Activated naive CD4-positive, alpha-beta T cell treated with anti-CD3 and anti-CD28 coated beads, Interleukin-2, amount 50 U/mL, for 24 hours (primary cell): Measurements from ENCODE around the gene SLC12A7.
A peak's percentile ranks its signal among the peaks of the same experiment; 100 is the strongest.

Source experiments
- H3K27ac Mint-ChIP-seq: one replicate; pipeline ENCODE4 v1.8.0; 2021; ENCODE audit warnings: mild to moderate bottlenecking, mixed read lengths
- H3K27me3 Mint-ChIP-seq: one replicate; pipeline ENCODE4 v1.8.0; 2021; ENCODE audit warnings: mixed read lengths
- H3K36me3 Mint-ChIP-seq: one replicate; pipeline ENCODE4 v1.8.0; 2021; ENCODE audit warnings: mixed read lengths
- H3K4me1 Mint-ChIP-seq: one replicate; pipeline ENCODE4 v1.8.0; 2021; ENCODE audit warnings: mixed read lengths
- H3K4me3 Mint-ChIP-seq: one replicate; pipeline ENCODE4 v1.8.0; 2021; ENCODE audit warnings: mild to moderate bottlenecking, mixed read lengths
- H3K9me3 Mint-ChIP-seq: one replicate; pipeline ENCODE4 v1.8.0; 2021; ENCODE audit warnings: mixed read lengths

SLC12A7 gene

DNA sequence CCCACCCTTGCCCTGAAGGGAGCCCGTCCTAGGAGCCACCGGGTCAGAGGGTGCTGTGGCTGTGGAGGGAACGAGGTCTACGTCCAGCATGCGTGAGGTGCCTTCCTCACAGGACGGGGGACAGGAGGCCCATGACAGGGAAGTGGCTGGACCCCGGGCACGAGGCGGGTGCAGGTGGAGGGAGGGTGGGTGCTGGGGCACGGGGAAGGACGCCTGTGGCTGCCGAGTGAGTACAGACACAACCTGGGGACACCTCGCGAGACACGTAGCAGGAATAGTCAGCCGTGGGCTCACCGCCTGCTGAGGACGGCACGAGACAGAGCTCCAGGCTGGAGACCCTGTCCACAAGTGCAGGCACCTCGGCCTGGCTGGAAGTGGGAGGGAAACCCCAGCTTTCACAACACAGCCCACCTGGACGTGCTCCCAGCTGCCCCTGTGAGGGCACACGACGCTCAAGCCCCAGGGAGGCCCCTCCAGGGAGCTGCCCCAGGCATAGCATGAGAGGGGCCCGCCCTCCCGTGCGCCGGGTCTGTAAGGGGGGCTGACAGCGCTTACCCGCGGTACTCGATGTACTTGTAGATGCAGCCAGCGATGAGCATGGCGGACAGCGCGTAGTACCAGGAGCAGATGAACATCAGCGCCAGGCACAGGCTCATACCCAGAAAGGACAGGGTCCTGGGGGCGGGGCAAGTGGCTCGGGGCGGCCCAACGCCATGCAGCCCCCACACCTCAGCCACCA is 36.9 kb downstream of the SLC12A7 start:
- H3K9me3 Mint-ChIP-seq, result no peaks in the 10 kb centered on the region

DNA sequence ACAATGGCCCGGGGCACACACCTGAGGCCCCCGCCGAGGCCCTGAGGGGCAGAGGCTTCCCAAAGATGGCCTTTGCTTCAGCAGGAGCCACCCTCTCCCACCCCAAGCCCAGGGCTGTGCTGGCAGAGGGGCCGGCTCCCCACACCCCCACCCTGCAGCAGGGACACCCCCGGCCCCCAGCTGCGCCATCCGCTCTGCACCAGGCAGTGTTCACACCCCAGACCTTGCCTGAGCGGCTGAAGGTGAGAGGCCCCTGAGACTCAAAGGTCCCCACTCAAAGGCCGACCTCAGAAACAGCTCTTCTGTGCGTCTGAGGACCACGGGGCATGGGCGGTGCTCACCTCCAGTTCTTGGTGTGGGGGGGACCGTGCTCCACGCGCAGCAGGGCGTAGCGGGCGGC is 37.6 kb downstream of the SLC12A7 start:
- Mint-ChIP-seq H3K36me3 (peaks cover 2% of the 10 kb centered on the region), H3K4me3 (no peak overlapping the region), H3K9me3 (no peaks in the 10 kb centered on the region), H3K27ac (no peak overlapping the region), H3K27me3 (no peaks in the 10 kb centered on the region), H3K4me1 (no peaks in the 10 kb centered on the region)

More for the DNA sequence above, 36.9 kb downstream of the SLC12A7 start:
- H3K27me3 Mint-ChIP-seq, result no peaks in the 10 kb centered on the region
- H3K4me3 Mint-ChIP-seq, result no peak overlapping the region
- H3K27ac Mint-ChIP-seq, result no peak overlapping the region
- H3K4me1 Mint-ChIP-seq, result no peaks in the 10 kb centered on the region
- peaks cover 2% of the 10 kb centered on the region for H3K36me3 Mint-ChIP-seq

DNA sequence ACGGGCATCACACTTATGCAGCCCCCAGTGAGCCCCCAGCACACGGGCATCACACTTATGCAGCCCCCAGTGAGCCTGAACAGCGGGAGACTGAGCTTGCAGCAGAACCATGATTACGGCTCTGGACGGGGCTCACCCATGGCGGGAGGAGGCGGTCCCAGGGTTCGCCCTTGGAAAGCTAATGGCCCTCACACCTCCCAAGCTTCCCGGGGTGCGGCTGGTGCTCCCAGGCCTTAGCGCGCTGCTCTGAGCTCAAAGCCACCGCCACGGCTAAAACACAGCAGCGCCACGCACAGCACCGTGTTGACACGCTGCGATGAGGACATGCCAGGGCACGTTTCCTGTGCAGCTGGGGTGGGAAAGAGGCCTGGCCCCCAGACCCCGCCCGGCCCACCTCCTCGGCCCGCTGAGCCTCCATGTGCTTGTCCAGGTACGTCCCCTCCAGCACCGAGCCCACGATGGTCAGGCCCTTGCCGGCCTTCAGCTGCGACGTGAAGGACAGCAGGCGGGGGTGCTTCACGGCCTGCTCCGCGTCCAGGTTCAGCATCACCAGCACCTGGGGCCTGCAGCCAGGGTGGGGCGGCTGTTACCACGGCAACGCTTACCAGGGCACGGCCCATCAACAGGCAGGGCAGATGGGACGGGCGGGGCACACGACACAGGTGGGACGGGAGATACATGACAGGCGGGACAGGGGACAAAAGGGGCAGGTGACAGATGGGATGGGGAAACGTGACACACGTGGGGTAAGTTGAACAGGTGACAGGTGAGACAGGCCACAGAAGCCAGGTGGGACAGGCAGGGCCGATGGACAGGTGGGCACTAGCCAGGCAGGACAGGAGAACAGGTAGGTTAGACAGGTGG is 38.4 kb downstream of the SLC12A7 start:
- Mint-ChIP-seq H3K27ac (no peak overlapping the region), H3K9me3 (no peaks in the 10 kb centered on the region), H3K27me3 (no peaks in the 10 kb centered on the region), H3K36me3 (peaks cover 2% of the 10 kb centered on the region), H3K4me3 (no peak overlapping the region), H3K4me1 (no peaks in the 10 kb centered on the region)

DNA sequence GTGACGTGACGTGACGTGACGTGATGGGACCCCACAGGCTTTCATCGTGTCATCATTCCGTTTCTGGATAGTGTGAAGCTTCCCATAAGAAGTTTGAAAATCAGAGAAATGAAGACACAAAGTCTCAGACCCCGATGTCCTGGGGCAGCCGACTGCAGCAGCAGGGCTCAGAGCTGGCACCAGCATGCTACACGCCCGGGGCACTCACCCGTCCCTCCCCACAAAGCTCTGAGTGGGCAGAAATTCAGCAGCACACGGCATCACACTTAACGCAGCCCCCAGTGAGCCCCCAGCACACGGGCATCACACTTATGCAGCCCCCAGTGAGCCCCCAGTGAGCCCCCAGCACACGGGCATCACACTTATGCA is 42.2 kb downstream of the SLC12A7 start:
- Mint-ChIP-seq H3K36me3 (no peaks in the 10 kb centered on the region), H3K4me1 (no peaks in the 10 kb centered on the region), H3K4me3 (no peak overlapping the region), H3K27me3 (no peaks in the 10 kb centered on the region), H3K27ac (no peak overlapping the region), H3K9me3 (no peaks in the 10 kb centered on the region)

DNA sequence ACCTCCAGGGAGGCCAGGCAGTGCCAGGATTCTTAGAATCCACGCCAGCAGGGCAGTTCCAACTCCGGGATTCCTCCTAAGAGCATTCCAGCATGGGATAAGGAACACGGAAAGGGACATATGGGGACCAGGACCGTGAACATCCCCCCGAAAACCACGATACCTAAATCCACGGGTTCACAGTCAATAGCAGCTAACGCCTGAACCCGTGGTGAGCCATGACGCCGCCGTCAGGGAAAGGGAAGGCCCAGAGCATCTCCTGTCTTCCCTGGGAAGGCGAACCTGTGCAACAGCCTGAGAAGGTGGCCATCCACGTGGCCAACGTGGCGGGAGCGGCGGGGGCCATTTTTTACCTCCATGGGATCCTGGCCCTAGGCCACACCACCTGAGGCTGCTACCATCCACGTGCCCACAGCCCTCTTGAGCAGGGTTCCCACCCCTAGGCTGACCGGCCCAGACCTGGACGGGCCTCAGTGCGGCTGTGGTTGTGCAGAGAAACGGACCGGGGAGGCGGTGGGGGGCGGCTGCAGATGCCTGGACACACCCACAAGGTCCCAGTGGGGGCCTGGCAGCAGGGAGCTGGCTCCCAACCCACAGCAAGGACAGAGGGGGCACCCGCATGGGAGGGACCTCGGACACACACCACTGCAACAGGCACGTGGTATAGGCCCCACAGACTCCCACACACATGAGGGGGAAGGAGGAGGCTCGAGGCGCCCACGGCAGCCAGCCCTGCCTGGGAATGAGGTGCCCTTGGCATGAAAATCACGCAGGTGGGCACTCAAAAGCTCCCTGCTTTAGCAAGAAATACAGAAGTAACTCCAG is 42.8 kb downstream of the SLC12A7 start:
- Mint-ChIP-seq H3K27ac (no peak overlapping the region), H3K27me3 (no peaks in the 10 kb centered on the region)

DNA sequence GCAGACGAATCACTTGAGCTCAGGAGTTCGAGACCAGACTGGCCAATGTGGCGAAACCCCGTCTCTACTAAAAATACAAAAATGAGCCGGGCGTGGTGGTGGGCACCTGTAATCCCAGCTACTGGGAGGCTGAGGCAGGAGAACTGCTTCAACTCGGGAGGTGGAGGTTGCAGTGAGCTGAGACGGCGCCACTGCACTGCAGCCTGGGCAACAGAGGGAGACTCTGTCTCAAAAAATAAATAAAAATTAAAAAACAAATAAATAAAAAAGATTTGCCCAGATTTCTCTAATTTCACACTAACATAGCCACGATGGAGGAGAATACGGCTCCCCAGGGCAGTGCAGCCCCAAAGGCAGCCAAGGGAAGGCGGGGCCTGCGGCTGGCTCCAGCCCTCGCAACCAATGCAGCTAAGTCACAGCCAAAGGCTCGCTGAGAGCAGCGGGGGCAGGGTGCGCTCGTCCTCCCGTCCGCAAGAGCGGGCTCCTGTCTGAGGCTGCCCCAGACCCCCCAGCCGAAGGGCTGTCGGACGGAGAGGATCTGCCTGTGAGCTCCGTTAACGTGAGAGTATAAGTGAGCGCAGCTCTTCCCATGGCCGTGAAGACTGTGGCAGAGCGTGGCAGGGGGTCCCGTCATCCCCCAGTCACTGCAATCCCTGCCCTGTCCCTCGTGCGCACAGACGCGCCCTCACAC is 43.5 kb downstream of the SLC12A7 start:
- no peaks in the 10 kb centered on the region for H3K36me3 Mint-ChIP-seq
- H3K4me1 Mint-ChIP-seq, result no peaks in the 10 kb centered on the region
- no peak overlapping the region for H3K4me3 Mint-ChIP-seq
- no peaks in the 10 kb centered on the region for H3K27me3 Mint-ChIP-seq
- no peak overlapping the region for H3K27ac Mint-ChIP-seq
- no peaks in the 10 kb centered on the region for H3K9me3 Mint-ChIP-seq

More for the DNA sequence above, 42.8 kb downstream of the SLC12A7 start:
- no peaks in the 10 kb centered on the region for H3K36me3 Mint-ChIP-seq
- H3K4me1 Mint-ChIP-seq, result no peaks in the 10 kb centered on the region
- no peak overlapping the region for H3K4me3 Mint-ChIP-seq
- H3K9me3 Mint-ChIP-seq, result no peaks in the 10 kb centered on the region

DNA sequence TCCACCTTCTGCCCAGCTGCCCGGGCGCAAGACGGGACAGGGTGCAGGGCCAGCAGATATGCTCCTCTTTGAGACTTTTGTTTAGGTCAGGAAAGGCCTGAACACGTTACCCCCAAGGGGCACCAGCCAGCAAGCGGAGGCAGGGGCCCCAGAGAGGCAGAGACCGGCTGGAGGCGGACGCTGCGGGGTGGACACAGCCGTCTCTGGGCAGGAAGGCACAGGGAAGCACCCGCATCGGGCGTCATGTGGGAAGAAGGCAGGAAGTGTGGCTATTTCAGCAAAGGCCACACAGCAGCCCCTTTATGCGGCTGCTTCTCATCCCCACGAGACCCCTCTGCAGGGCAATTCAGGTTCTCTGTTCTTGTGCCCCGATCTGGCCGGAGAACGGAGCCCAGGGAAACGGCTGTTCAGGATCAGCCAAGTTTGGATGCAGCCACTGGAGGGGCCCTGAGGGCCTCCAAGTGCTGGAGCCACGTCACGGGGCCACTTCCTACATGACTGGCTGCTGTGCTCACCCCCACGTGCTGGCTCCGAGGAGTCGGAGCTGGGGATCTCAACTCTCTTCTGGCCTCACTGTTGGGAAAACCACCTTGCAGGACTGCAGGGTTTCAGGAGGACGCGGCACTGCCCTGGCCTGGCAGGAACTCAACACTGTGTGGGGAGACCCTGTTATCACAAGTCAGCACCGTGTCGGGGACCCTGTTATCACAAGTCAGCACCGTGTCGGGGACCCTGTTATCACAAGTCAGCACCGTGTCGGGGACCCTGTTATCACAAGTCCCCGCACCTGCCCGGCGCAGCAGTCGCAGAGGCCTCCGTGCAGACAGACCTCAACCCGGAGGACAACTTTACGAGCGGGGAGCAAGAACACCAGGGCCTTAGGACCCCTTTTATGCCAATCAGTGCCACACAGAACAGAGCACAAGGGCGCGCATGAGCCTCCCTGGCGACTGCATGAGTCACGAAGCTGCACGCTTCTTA is 44.4 kb downstream of the SLC12A7 start:
- Mint-ChIP-seq H3K9me3 (no peaks in the 10 kb centered on the region), H3K27me3 (no peaks in the 10 kb centered on the region), H3K36me3 (no peaks in the 10 kb centered on the region), H3K4me1 (no peaks in the 10 kb centered on the region), H3K27ac (peak overlapping the region; percentile 46), H3K4me3 (no peak overlapping the region)

DNA sequence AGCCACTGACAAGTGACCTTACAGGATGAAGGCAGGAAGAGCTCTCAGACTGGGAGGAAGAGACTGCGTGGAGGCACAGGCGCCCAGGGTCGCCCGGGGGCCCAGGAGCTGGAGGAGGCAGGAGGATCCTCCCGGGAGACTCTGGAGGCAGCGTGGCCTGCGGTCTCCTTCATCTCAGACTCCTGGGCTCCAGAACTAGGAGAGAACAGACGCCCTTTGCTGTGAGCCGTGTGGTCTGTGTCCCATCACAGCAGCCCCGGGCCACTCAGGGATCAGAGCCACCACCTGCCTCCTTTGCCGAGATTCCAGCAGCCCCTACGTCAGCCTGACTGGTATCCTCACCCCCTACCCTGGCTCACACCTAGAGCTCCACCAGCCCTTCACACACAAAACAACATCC is 45.2 kb downstream of the SLC12A7 start:
- Mint-ChIP-seq H3K9me3 (no peaks in the 10 kb centered on the region), H3K4me1 (no peaks in the 10 kb centered on the region), H3K27me3 (no peaks in the 10 kb centered on the region), H3K36me3 (no peaks in the 10 kb centered on the region), H3K4me3 (no peak overlapping the region), H3K27ac (peak overlapping the region; percentile 51)

DNA sequence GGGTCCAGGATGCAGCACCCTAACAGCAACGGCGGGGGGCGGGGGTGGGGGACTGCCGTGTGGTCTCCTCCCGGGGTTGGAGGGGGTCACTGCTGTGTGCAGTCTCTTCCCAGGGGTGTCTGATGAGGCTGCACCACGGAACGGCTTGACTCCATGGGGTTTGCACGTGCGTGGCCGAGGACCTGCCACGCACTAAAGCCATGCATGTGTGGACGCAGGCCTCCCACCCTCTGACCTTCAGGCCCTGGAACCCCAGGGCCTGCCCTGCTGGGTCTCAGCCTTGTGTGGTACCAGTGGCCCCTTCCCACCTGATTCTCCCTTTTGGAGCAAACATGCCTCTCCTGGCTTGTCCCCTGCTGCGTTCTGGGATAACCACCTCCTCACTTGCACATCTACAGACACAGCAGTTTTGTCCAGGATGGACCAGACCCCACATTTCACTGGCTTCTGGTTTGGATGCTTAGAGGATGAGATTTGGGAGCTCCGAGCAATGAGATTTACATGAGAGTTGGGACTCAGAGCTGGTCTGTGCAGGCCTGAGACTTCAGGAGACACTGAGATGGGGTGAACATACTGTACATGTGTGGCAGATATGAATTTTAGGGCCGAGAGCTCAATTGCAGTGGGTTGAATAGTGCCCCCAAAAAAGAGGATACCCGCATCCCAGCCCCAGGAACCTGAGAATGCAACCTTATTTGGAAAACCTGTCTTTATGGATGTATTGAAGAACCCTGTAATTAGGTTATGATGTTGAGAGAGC is 45.8 kb downstream of the SLC12A7 start:
- no peak overlapping the region for H3K4me3 Mint-ChIP-seq
- H3K36me3 Mint-ChIP-seq, result no peaks in the 10 kb centered on the region
- no peaks in the 10 kb centered on the region for H3K9me3 Mint-ChIP-seq
- no peaks in the 10 kb centered on the region for H3K27me3 Mint-ChIP-seq
- H3K4me1 Mint-ChIP-seq, result no peaks in the 10 kb centered on the region
- peak overlapping the region; percentile 51 for H3K27ac Mint-ChIP-seq

DNA sequence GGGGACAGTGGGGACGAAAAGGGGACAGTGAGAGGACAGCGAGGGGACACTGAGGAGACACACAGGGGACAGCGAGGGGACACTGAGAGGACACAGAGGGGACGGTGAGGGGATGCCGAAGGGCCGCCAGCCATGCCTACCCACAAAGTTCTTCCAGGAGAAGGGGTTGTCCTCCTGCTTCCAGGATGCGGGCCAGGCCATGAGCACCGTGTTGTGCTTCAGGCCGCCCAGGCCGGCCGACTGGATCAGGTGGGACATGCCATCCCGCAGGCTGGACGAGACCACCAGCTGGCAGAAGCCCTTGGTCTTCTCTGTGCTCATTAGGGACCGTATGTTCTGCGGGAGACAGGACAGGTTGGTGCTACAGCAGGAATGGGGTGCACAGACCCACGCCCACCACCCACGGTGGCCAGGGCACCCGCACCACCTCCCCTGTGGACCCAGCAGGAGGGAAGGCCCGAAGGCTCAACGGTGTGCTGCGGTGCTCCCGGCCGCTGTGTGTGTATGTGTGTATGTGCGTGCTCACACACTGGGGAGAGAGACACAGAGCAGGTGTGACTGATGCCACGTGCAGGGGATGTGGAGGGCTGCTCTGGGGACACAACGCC is 46.6 kb downstream of the SLC12A7 start:
- Mint-ChIP-seq H3K27me3 (no peaks in the 10 kb centered on the region), H3K4me1 (no peaks in the 10 kb centered on the region), H3K9me3 (no peaks in the 10 kb centered on the region), H3K36me3 (no peaks in the 10 kb centered on the region), H3K4me3 (no peak overlapping the region), H3K27ac (no peak overlapping the region)

DNA sequence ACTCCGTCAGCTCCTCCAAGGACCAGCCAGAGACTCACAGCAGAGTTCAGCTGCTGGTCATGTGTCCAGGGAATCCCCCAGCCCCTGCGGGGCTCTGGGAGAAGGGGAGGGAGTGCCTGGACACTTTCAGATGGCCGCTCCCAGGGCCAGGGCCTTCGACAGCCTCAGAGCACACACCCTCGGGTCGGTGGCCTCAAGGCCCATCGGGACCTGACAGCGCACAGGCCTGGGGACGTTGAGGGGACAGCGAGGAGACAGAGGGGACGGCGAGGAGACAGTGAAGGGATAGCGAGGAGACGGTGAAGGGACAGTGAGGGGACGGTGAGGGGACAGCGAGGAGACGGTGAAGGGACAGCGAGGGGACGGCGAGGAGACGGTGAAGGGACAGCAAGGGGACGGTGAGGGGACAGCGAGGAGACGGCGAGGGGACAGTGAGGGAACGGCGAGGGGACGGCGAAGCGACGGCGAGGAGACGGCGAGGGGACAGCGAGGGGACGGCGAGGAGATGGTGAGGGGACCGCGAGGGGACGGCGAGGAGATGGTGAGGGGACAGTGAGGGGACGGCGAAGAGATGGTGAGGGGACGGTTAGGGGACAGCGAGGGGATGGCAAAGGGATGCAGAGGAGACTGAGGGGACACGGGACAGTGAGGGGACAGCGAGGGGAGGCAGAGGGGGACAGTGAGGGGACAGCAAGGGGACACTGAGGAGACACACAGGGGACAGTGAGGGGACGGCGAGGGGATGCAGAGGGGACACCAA is 47.3 kb downstream of the SLC12A7 start:
- no peaks in the 10 kb centered on the region for H3K9me3 Mint-ChIP-seq
- no peaks in the 10 kb centered on the region for H3K36me3 Mint-ChIP-seq

DNA sequence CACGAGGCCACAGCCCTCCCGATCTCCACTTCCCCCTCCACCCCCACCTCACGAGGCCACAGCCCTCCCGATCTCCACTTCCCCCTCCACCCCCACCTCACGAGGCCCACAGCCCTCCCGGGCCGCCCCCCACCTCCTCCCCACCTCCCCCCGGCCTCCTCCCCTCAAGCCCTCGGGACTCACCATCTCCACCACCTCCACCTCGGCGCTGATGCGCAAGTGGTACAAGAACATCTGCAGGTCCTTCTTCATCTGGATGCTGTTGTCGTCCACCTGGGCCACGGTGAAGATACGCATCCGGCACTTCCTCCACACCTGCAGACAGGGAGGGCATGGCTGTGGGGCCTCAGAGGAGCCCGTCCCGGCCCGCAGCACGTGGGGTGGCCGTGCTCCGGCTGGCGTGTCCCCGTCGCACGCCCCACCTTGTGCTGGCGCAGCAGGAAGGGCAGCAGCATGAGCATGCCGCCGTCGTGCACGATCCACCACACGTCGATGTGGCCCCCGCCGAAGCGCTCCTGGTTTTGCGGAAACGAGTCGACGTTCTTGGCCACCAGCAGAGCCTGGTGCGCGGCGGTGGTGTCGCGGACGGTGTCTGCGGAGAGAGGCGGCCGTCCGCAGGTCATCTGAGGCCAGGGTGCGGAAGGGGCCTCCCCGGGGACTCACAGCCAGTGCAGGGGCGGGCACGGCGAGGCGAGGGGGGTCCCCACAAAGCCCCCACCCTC is 48.0 kb downstream of the SLC12A7 start:
- Mint-ChIP-seq H3K9me3 (no peaks in the 10 kb centered on the region), H3K36me3 (no peaks in the 10 kb centered on the region), H3K27me3 (no peaks in the 10 kb centered on the region), H3K4me3 (no peak overlapping the region), H3K27ac (no peak overlapping the region), H3K4me1 (no peaks in the 10 kb centered on the region)

More for the DNA sequence above, 47.3 kb downstream of the SLC12A7 start:
- H3K4me1 Mint-ChIP-seq, result no peaks in the 10 kb centered on the region
- H3K4me3 Mint-ChIP-seq, result no peak overlapping the region
- no peaks in the 10 kb centered on the region for H3K27me3 Mint-ChIP-seq
- H3K27ac Mint-ChIP-seq, result no peak overlapping the region
